Measurements from ENCODE around the gene IMPDH2.

The IMPDH2 gene

DNA sequence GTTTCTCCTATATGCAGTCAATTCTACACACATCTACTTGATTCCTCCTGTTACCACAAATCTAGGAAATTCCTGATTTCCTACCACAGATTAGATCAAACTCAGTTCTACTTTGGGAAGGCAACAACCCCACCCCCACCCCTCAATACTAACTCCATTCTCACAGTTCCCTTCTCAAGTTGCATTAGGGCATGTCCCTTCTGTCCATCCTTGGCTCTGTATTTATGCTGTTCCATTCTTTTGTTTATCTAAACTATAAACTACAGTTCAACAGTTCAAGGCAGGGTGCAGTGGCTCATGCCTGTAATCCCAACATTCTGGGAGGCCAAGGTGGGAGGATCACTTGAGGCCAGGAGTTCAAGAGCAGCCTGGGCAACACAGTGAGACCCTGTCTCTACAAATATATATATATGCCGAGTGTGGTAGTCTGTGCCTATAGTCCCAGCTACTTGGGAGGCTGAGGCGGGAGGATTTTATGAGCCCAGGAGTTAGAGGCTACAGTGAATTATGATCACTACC is 25.2 kb upstream of the IMPDH2 start:
- peaks cover 7 to 76% of the 10 kb centered on the region in 2 experiments for H3K36me3 ChIP-seq (ENCODE audit: control insufficient read depth in 2 of 2, insufficient read depth in 1 of 2, low read length in 2 of 2)
- TF ChIP-seq ZNF341 (tag by site-specific recombination; IDR thresholded peaks at IDR 0.05; ENCODE audit: low read depth) (no peak), ZNF121 (tag by site-specific recombination; IDR thresholded peaks at IDR 0.05) (0 out of 2 replicates have a peak, but pooled peaks have one; percentile 13), OVOL3 (tag by site-specific recombination; IDR thresholded peaks at IDR 0.05) (no peak)
- POLR2A ChIA-PET = interaction anchor here (1.6 kb wide), 1 partner anchor 40 kb away, joined by 3 read pairs; the partner anchor contains the start of gene QRICH1

DNA sequence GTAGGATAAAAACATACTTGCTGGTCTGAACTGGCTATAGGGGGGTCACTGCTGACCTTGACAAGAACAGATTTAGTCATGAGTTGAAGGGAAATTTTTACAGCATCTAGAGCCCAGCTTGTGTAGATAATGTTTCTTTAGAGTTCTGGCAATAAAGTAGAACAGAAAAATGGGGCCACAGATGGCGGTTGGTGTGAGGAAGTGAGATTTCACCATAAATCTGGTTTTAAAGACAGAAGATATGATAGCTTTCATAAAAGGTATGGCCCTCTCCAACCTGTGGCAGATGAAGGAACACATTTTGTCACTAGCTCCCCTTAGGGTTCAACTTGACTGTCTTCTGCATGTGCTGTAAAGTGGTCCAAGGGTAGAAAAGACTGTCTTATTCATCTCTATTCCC is 24.3 kb upstream of the IMPDH2 start:
- H3K27ac ChIP-seq (ENCODE audit: extremely low read depth, low read depth, low read length) = no peak overlapping the region
- ChIA-PET CTCF (no interaction called here), POLR2A (no interaction called here)
- peaks cover 7 to 78% of the 10 kb centered on the region in 2 experiments for H3K36me3 ChIP-seq (ENCODE audit: control insufficient read depth in 2 of 2, insufficient read depth in 1 of 2, low read length in 2 of 2)
- no peaks in the 10 kb centered on the region for H3K4me1 ChIP-seq (ENCODE audit: control insufficient read depth, insufficient read depth, low read length)
- H3K4me3 ChIP-seq (ENCODE audit: low read depth, low read length) = no peak overlapping the region
- no peaks in the 10 kb centered on the region for H3K9me3 ChIP-seq (ENCODE audit: control insufficient read depth, insufficient read depth, low read depth, low read length)
- TF ChIP-seq, protein P1, sequence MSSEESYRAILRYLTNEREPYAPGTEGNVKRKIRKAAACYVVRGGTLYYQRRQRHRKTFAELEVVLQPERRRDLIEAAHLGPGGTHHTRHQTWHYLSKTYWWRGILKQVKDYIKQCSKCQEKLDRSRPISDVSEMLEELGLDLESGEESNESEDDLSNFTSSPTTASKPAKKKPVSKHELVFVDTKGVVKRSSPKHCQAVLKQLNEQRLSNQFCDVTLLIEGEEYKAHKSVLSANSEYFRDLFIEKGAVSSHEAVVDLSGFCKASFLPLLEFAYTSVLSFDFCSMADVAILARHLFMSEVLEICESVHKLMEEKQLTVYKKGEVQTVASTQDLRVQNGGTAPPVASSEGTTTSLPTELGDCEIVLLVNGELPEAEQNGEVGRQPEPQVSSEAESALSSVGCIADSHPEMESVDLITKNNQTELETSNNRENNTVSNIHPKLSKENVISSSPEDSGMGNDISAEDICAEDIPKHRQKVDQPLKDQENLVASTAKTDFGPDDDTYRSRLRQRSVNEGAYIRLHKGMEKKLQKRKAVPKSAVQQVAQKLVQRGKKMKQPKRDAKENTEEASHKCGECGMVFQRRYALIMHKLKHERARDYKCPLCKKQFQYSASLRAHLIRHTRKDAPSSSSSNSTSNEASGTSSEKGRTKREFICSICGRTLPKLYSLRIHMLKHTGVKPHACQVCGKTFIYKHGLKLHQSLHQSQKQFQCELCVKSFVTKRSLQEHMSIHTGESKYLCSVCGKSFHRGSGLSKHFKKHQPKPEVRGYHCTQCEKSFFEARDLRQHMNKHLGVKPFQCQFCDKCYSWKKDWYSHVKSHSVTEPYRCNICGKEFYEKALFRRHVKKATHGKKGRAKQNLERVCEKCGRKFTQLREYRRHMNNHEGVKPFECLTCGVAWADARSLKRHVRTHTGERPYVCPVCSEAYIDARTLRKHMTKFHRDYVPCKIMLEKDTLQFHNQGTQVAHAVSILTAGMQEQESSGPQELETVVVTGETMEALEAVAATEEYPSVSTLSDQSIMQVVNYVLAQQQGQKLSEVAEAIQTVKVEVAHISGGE (tag by site-specific recombination; conservative IDR thresholded peaks at IDR 0.05; ENCODE audit: low read depth) = no peak
- TF ChIP-seq, protein P2, sequence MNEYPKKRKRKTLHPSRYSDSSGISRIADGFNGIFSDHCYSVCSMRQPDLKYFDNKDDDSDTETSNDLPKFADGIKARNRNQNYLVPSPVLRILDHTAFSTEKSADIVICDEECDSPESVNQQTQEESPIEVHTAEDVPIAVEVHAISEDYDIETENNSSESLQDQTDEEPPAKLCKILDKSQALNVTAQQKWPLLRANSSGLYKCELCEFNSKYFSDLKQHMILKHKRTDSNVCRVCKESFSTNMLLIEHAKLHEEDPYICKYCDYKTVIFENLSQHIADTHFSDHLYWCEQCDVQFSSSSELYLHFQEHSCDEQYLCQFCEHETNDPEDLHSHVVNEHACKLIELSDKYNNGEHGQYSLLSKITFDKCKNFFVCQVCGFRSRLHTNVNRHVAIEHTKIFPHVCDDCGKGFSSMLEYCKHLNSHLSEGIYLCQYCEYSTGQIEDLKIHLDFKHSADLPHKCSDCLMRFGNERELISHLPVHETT (tag by site-specific recombination; IDR thresholded peaks at IDR 0.05) = no peak
- TF ChIP-seq ZNF121 (tag by site-specific recombination; IDR thresholded peaks at IDR 0.05) = no peak

More for the DNA sequence above, 25.2 kb upstream of the IMPDH2 start:
- Histone ChIP-seq H3K27ac (ENCODE audit: extremely low read depth, low read depth, low read length) (no peak overlapping the region), H3K9me3 (ENCODE audit: control insufficient read depth, insufficient read depth, low read depth, low read length) (no peaks in the 10 kb centered on the region), H3K4me3 (ENCODE audit: low read depth, low read length) (no peak overlapping the region), H3K4me1 (ENCODE audit: control insufficient read depth, insufficient read depth, low read length) (no peaks in the 10 kb centered on the region)
- CTCF ChIA-PET = no interaction called here

DNA sequence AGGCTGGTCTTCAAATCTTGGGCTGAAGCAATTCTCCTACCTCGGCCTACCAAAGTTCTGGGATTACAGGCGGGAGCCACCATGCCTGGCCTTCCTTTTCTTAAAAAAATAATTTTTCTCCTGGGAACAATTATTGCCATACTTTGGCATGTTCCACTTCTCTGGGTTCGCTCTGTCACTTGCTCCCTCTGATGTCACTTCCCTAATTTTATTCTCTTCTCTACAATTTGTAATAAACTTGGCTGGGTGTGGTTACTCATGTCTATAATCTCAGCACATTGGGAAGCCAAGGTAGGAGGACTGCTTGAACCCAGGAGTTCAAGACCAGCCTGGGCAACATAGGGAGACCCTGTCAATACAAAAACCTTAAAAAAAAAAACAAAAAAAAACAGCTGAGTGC is 6.1 kb upstream of the IMPDH2 start:
- no peak overlapping the region for H3K27ac ChIP-seq (ENCODE audit: extremely low read depth, low read depth, low read length)
- H3K4me1 ChIP-seq (ENCODE audit: control insufficient read depth, insufficient read depth, low read length) = no peaks in the 10 kb centered on the region
- CTCF ChIA-PET = no interaction called here
- POLR2A ChIA-PET = no interaction called here
- TF ChIP-seq SP3 (tag by site-specific recombination; IDR thresholded peaks at IDR 0.05) (no peak), FEZF1 (tag by site-specific recombination; IDR thresholded peaks at IDR 0.05) (no peak), ZNF302 (tag by site-specific recombination; IDR thresholded peaks at IDR 0.05; ENCODE audit: low read depth) (no peak), ZBTB26 (tag by site-specific recombination; optimal IDR thresholded peaks at IDR 0.05) (no peak), ZNF623 (tag by site-specific recombination; IDR thresholded peaks at IDR 0.05) (no peak), ZNF529 (tag by site-specific recombination; IDR thresholded peaks at IDR 0.05; ENCODE audit: insufficient replicate concordance) (no peak), YY2 (tag by site-specific recombination; IDR thresholded peaks at IDR 0.05) (no peak)
- no peaks in the 10 kb centered on the region for H3K9me3 ChIP-seq (ENCODE audit: control insufficient read depth, insufficient read depth, low read depth, low read length)
- H3K4me3 ChIP-seq (ENCODE audit: low read depth, low read length) = no peak overlapping the region
- peaks cover 13 to 74% of the 10 kb centered on the region in 2 experiments; a peak in 2 of 3 replicates for H3K36me3 ChIP-seq (ENCODE audit: control insufficient read depth in 2 of 2, insufficient read depth in 1 of 2, low read length in 2 of 2)

DNA sequence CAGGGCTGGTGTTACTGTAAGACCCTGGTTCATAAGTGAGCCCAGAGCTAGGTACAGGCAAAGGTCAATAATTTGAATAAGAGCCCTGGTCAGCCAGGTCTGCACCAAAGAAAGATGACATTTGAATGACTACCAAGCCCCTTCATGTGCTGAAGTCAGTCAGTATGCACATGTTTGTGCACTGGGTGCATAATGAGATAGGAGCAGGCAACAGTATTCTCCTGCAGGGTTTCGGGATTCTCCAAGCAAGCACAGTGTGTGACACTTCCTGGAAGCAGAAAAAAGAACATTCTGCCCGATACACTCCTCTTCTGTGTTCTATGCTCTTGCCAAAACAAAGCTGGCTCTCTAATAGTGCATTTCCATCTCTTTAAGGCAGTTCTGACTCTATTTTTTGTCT is 5.5 kb upstream of the IMPDH2 start:
- no peak overlapping the region for H3K4me3 ChIP-seq (ENCODE audit: low read depth, low read length)
- peaks cover 13 to 74% of the 10 kb centered on the region in 2 experiments; a peak in 2 of 3 replicates for H3K36me3 ChIP-seq (ENCODE audit: control insufficient read depth in 2 of 2, insufficient read depth in 1 of 2, low read length in 2 of 2)
- ChIA-PET POLR2A (no interaction called here), CTCF (no interaction called here)
- H3K27ac ChIP-seq (ENCODE audit: extremely low read depth, low read depth, low read length) = no peak overlapping the region
- no peaks in the 10 kb centered on the region for H3K4me1 ChIP-seq (ENCODE audit: control insufficient read depth, insufficient read depth, low read length)
- H3K9me3 ChIP-seq (ENCODE audit: control insufficient read depth, insufficient read depth, low read depth, low read length) = no peaks in the 10 kb centered on the region
- TF ChIP-seq ZNF23 (tag by site-specific recombination; IDR thresholded peaks at IDR 0.05; ENCODE audit: borderline replicate concordance) (no peak), ZNF521 (tag by site-specific recombination; IDR thresholded peaks at IDR 0.05) (no peak), ZNF843 (tag by site-specific recombination; IDR thresholded peaks at IDR 0.05) (no peak), ZNF626 (tag by site-specific recombination; IDR thresholded peaks at IDR 0.05) (no peak), ZNF548 (tag by site-specific recombination; IDR thresholded peaks at IDR 0.05) (no peak), FEZF1 (tag by site-specific recombination; IDR thresholded peaks at IDR 0.05) (no peak), ZNF610 (tag by site-specific recombination; IDR thresholded peaks at IDR 0.05; ENCODE audit: borderline replicate concordance) (no peak), ZNF121 (tag by site-specific recombination; IDR thresholded peaks at IDR 0.05) (no peak), HOXA7 (CRISPR knock-in tag; IDR thresholded peaks at IDR 0.05; ENCODE audit: borderline replicate concordance) (no peak)
- TF ChIP-seq, protein P3, sequence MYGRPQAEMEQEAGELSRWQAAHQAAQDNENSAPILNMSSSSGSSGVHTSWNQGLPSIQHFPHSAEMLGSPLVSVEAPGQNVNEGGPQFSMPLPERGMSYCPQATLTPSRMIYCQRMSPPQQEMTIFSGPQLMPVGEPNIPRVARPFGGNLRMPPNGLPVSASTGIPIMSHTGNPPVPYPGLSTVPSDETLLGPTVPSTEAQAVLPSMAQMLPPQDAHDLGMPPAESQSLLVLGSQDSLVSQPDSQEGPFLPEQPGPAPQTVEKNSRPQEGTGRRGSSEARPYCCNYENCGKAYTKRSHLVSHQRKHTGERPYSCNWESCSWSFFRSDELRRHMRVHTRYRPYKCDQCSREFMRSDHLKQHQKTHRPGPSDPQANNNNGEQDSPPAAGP (tag by site-specific recombination; IDR thresholded peaks at IDR 0.05) = no peak

All from HEK293 (cell line).